Ovary (tissue), 3 donors: ENCODE data around the gene USP17L15.
"Not testable (repeated sequence)": the region's sequence is repeated elsewhere in the genome, so short reads cannot be mapped to it uniquely, and the experiment has no call there.

Source experiments
- CTCF ChIP-seq, 3 donors: fragments of 450-650 bp in 2 of 3; fragments of 200-600 bp in 1 of 3; IDR thresholded peaks; one replicate each; pipeline versions ENCODE4 v1.5.1 to v1.8.0; 2016 to 2022; ENCODE audit warnings: antibody characterized with exemption in 3 of 3, mild to moderate bottlenecking in 1 of 3
- EP300 ChIP-seq: sonication (generic); formaldehyde crosslinking; IDR thresholded peaks from one replicate; pipeline ENCODE4 v1.6.1; 2017; ENCODE audit warnings: antibody characterized with exemption
- POLR2A ChIP-seq: fragments of 450-650 bp; IDR thresholded peaks from one replicate; pipeline ENCODE4 v1.6.1; 2017; ENCODE audit warnings: antibody characterized with exemption, mild to moderate bottlenecking, moderate library complexity
- donor health status: DM: no; HTN: no; CAD: no.

- not testable (repeated sequence) for TF ChIP-seq POLR2A; CTCF (IDR thresholded peaks at IDR 0.05); EP300
Measured at GRCh38 chr4:9262572-9262971, 28.4 kb downstream of the USP17L15 start, which contains the start of gene USP17L21.
